GM12878 (cell line): ENCODE results near the gene PAX5. TPM values are rescaled to one million over a fixed set of nuclear protein-coding genes. Genes with fewer than 3 reads are reported as not detected.

Experiments used
- ATAC-seq: fragments of 200-7000 bp; cut with Tn5 transposase; 3 replicates; pipeline ENCODE4 v1.9.1; 2020; ENCODE audit warnings: mild to moderate bottlenecking, moderate library complexity
- BruUV-seq: library from RNA; stranded (reverse); fragments of 400-500 nt; replicated peaks from 2 replicates; lab custom pipeline; 2021; lab: Mats Ljungman, UMichigan
- CTCF ChIA-PET: fragments of 300-600 bp; sonication (Branson Sonifier 250); formaldehyde crosslinking; extraction: SDS; loops from one replicate; lab custom pipeline; 2021; ENCODE audit warnings: inconsistent platforms; lab: Yijun Ruan, JAX
- POLR2A ChIA-PET: fragments of 350-600 bp; formaldehyde crosslinking; extraction: SDS; loops from one replicate; lab custom pipeline; 2021; ENCODE audit warnings: inconsistent platforms; lab: Charles Lee
- RAD21 ChIA-PET: fragments of 300-600 bp; sonication (Branson Sonifier 250); formaldehyde crosslinking; loops from one replicate; lab custom pipeline; 2023; ENCODE audit warnings: antibody characterized with exemption; ENCODE audit not compliant: unreplicated experiment; lab: Charles Lee
- SMC1A ChIA-PET: fragments of 300-600 bp; sonication (Branson Sonifier 250); formaldehyde crosslinking; loops from one replicate; lab custom pipeline; 2023; ENCODE audit not compliant: unreplicated experiment, uncharacterized antibody; lab: Charles Lee
- DNase-seq: peaks from one replicate; pipeline ENCODE4 v3.0.0-alpha.2; 2011; ENCODE audit warnings: low read depth, low spot score
- FAIRE-seq: peaks from 3 replicates; lab custom pipeline; 2011; peaks lifted over from hg19 to GRCh38; lab: Jason Lieb, UNC
- H2AFZ ChIP-seq: 2 replicates; pipeline ENCODE4 v1.6.0; 2011; ENCODE audit warnings: low read depth, low read length, control low read depth; ENCODE audit not compliant: control insufficient read depth
- H3K27ac ChIP-seq: 2 replicates; pipeline ENCODE4 v1.5.1; 2011; ENCODE audit warnings: control low read depth; ENCODE audit not compliant: control insufficient read depth, insufficient read depth
- H3K27me3 ChIP-seq, 2 experiments: replicated peaks in 1 of 2; 2 replicates each; pipeline versions ENCODE4 v1.6.0 to v1.6.1; 2011; ENCODE audit warnings: low read length in 1 of 2; ENCODE audit not compliant: control insufficient read depth in 2 of 2, insufficient read depth in 2 of 2
- H3K36me3 ChIP-seq, 2 experiments: 2 replicates each; pipeline ENCODE4 v1.5.1; 2011; ENCODE audit warnings: low read length in 1 of 2; ENCODE audit not compliant: control insufficient read depth in 2 of 2, insufficient read depth in 2 of 2
- H3K4me1 ChIP-seq: 2 replicates; pipeline ENCODE4 v1.6.1; 2011; ENCODE audit warnings: mild to moderate bottlenecking, low read length, moderate library complexity, mixed read lengths; ENCODE audit not compliant: control insufficient read depth, insufficient read depth
- H3K4me2 ChIP-seq: 2 replicates; pipeline ENCODE4 v1.6.0; 2011; ENCODE audit warnings: control low read depth; ENCODE audit not compliant: control insufficient read depth, insufficient read depth
- H3K4me3 ChIP-seq: fragments of 200-600 bp; sonication (generic); 2 replicates; pipeline ENCODE4 v1.5.1; 2016
- H3K79me2 ChIP-seq: 2 replicates; pipeline ENCODE4 v1.6.0; 2011; ENCODE audit warnings: low read length; ENCODE audit not compliant: control insufficient read depth, insufficient read depth
- H3K9ac ChIP-seq: 2 replicates; pipeline ENCODE4 v1.8.0; 2011; ENCODE audit warnings: low read length, control low read depth, mixed read lengths; ENCODE audit not compliant: control insufficient read depth, insufficient read depth
- H3K9me3 ChIP-seq: replicated peaks from 3 replicates; pipeline ENCODE4 v1.5.1; 2011; ENCODE audit warnings: mild to moderate bottlenecking, low read length; ENCODE audit not compliant: control insufficient read depth, insufficient read depth
- H4K20me1 ChIP-seq: 2 replicates; pipeline ENCODE4 v1.6.0; 2011; ENCODE audit not compliant: control insufficient read depth, insufficient read depth
- HCFC1 ChIP-seq: fragments of 150-350 bp; IDR thresholded peaks from 2 replicates; pipeline ENCODE4 v1.6.1; 2014; ENCODE audit warnings: low read length
- KDM1A ChIP-seq: fragments of 200-600 bp; sonication (generic); IDR thresholded peaks from 2 replicates; pipeline ENCODE4 v1.6.1; 2016; ENCODE audit warnings: borderline replicate concordance
- MAX ChIP-seq: IDR thresholded peaks from 2 replicates; pipeline ENCODE4 v1.6.1; 2012; ENCODE audit warnings: low read depth, low read length, improper control_type of control experiment
- POU2F2 ChIP-seq: IDR thresholded peaks from 3 replicates; pipeline ENCODE4 v1.6.1; 2011; ENCODE audit warnings: low read depth, mild to moderate bottlenecking, low read length, borderline replicate concordance
- TCF7 ChIP-seq: IDR thresholded peaks from 2 replicates; pipeline ENCODE4 v1.6.1; 2014; ENCODE audit warnings: antibody characterized with exemption, borderline replicate concordance
- USF1 ChIP-seq: IDR thresholded peaks from 2 replicates; pipeline ENCODE4 v1.6.1; 2011; ENCODE audit warnings: borderline replicate concordance, low read depth, mild to moderate bottlenecking, moderate library complexity, mixed read lengths, low read length; ENCODE audit not compliant: insufficient read depth; ENCODE audit errors: extremely low read length
- ZBTB11 ChIP-seq: fragments of 450-650 bp; formaldehyde crosslinking; IDR thresholded peaks from 2 replicates; pipeline ENCODE4 v1.5.0; 2022; ENCODE audit warnings: mild to moderate bottlenecking, missing genetic modification characterization
- WGBS: methylation state at CpG from one replicate; pipeline ENCODE4 v1.1.6; 2016; ENCODE audit warnings: low lambda C conversion rate; ENCODE audit not compliant: insufficient replicate concordance, insufficient coverage; ENCODE audit errors: missing lambda C conversion rate; 5-methylcytosine and 5-hydroxymethylcytosine counted together
- in situ Hi-C: fragments of 300-500 bp; cut with MboI; formaldehyde crosslinking; loops from 9 replicates; pipeline ENCODE4 v1.14.3; 2018; ENCODE audit warnings: mixed read lengths
- intact Hi-C: fragments of 100-400 bp; cut with micrococcal nuclease; formaldehyde crosslinking; loops from one replicate; pipeline ENCODE4 v1.14.2; 2022; ENCODE audit not compliant: unreplicated experiment
- polyA plus RNA-seq, 11 experiments: library from polyadenylated mRNA; depleted of rRNA in 4 of 11; unstranded in 6 of 11; stranded (reverse) in 5 of 11; fragments of >200 nt; fragmentation: Nextera tagmentation in 4 of 11; fragmentation: Illumina TruSeq in 1 of 11; extraction: Ambion mirVana in 4 of 11; extraction: Trizol in 1 of 11; gene quantifications; 1 replicate in 1 of 11; 2 replicates in 10 of 11; pipeline versions ENCODE4 v1.2.1 to v1.2.3, GENCODE V29; 2011 to 2016; ENCODE audit warnings: inconsistent platforms in 2 of 11, missing spikeins in 2 of 11, low read depth in 1 of 11
- total RNA-seq, 4 experiments: library from RNA; depleted of rRNA in 3 of 4; stranded (reverse); fragments of >200 nt in 3 of 4; fragmentation: Illumina TruSeq in 1 of 4; extraction: Trizol in 1 of 4; gene quantifications; 2 replicates each; pipeline versions ENCODE4 v1.2.1 to v1.2.3, GENCODE V29; 2013 to 2021
- TF ChIP-seq, protein P1 (sequence below): fragments of 450-650 bp; IDR thresholded peaks from 2 replicates; pipeline ENCODE4 v1.6.1; 2017; ENCODE audit warnings: mild to moderate bottlenecking, low read depth, inconsistent platforms; ENCODE audit not compliant: poor library complexity, severe bottlenecking
- TF ChIP-seq, protein P2 (sequence below): IDR thresholded peaks from 2 replicates; pipeline ENCODE4 v1.6.1; 2012; ENCODE audit warnings: low read depth, low read length, improper control_type of control experiment
- TF ChIP-seq, protein P3 (sequence below): fragments of 450-650 bp; IDR thresholded peaks from 2 replicates; pipeline ENCODE4 v1.6.1; 2017; ENCODE audit warnings: antibody characterized with exemption, mild to moderate bottlenecking, moderate library complexity

The PAX5 gene
- total and polyA plus RNA-seq, 10 of the 15 experiments (the other 5 are each of a cell fraction or from before 2014, with no cell fraction given) = 2.2 to 123 (median 31.9) TPM

- H3K79me2 ChIP-seq = no peaks in the 10 kb centered on the region
- in situ Hi-C loops = no loop called here
- H3K9me3 ChIP-seq = no peaks in the 10 kb centered on the region
- H3K4me2 ChIP-seq = no peak overlapping the region
- intact Hi-C loops = no loop called here
- H4K20me1 ChIP-seq = no peaks in the 10 kb centered on the region
- ChIA-PET SMC1A (interaction anchor here (1.3 kb wide), 1 partner anchor 524 kb away, joined by 3 read pairs; no protein-coding TSS in a partner anchor), POLR2A (interaction anchor here (0.6 kb wide), 1 partner anchor 68 kb away, joined by 3 read pairs; no protein-coding TSS in a partner anchor), RAD21 (no interaction called here)
- no peak overlapping the region for H3K4me3 ChIP-seq
- BruUV-seq = no TSS peak
- FAIRE-seq = no peak
- no peaks in the 10 kb centered on the region for H3K4me1 ChIP-seq
- H3K27me3 ChIP-seq = no peaks in the 10 kb centered on the region; a peak in 1 of 4 replicates
- no peak overlapping the region for H2AFZ ChIP-seq
- H3K9ac ChIP-seq = no peak overlapping the region
- TF ChIP-seq ZBTB11 (CRISPR knock-in tag) = no peak
- TF ChIP-seq USF1 = no peak
- no peak for TF ChIP-seq TCF7
- TF ChIP-seq, protein P1, sequence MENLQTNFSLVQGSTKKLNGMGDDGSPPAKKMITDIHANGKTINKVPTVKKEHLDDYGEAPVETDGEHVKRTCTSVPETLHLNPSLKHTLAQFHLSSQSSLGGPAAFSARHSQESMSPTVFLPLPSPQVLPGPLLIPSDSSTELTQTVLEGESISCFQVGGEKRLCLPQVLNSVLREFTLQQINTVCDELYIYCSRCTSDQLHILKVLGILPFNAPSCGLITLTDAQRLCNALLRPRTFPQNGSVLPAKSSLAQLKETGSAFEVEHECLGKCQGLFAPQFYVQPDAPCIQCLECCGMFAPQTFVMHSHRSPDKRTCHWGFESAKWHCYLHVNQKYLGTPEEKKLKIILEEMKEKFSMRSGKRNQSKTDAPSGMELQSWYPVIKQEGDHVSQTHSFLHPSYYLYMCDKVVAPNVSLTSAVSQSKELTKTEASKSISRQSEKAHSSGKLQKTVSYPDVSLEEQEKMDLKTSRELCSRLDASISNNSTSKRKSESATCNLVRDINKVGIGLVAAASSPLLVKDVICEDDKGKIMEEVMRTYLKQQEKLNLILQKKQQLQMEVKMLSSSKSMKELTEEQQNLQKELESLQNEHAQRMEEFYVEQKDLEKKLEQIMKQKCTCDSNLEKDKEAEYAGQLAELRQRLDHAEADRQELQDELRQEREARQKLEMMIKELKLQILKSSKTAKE = no peak
- no peak for TF ChIP-seq POU2F2
- TF ChIP-seq, protein P2, sequence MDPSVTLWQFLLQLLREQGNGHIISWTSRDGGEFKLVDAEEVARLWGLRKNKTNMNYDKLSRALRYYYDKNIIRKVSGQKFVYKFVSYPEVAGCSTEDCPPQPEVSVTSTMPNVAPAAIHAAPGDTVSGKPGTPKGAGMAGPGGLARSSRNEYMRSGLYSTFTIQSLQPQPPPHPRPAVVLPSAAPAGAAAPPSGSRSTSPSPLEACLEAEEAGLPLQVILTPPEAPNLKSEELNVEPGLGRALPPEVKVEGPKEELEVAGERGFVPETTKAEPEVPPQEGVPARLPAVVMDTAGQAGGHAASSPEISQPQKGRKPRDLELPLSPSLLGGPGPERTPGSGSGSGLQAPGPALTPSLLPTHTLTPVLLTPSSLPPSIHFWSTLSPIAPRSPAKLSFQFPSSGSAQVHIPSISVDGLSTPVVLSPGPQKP = no peak
- TF ChIP-seq KDM1A = no peak
- TF ChIP-seq MAX = no peak
- TF ChIP-seq, protein P3, sequence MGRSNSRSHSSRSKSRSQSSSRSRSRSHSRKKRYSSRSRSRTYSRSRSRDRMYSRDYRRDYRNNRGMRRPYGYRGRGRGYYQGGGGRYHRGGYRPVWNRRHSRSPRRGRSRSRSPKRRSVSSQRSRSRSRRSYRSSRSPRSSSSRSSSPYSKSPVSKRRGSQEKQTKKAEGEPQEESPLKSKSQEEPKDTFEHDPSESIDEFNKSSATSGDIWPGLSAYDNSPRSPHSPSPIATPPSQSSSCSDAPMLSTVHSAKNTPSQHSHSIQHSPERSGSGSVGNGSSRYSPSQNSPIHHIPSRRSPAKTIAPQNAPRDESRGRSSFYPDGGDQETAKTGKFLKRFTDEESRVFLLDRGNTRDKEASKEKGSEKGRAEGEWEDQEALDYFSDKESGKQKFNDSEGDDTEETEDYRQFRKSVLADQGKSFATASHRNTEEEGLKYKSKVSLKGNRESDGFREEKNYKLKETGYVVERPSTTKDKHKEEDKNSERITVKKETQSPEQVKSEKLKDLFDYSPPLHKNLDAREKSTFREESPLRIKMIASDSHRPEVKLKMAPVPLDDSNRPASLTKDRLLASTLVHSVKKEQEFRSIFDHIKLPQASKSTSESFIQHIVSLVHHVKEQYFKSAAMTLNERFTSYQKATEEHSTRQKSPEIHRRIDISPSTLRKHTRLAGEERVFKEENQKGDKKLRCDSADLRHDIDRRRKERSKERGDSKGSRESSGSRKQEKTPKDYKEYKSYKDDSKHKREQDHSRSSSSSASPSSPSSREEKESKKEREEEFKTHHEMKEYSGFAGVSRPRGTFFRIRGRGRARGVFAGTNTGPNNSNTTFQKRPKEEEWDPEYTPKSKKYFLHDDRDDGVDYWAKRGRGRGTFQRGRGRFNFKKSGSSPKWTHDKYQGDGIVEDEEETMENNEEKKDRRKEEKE = no peak
- no peak for TF ChIP-seq HCFC1
- TF ChIP-seq, all 136 proteins: peak for 0
- CTCF ChIA-PET = interaction anchor here (0.9 to 2.8 kb wide), 5 partner anchors 9 to 191 kb away, joined by 3 to 15 read pairs (median 4); no protein-coding TSS in a partner anchor
- WGBS = 29% methylated on average over 3 of the region's 3 CpGs
- DNase-seq = no peak
- no peak for ATAC-seq
- no peaks in the 10 kb centered on the region for H3K36me3 ChIP-seq
- H3K27ac ChIP-seq = no peak overlapping the region
These were observed 233.6 kb downstream of the PAX5 start for GRCh38 chr9:36800455-36800854.
